Renal cortical epithelial cell (primary cell): ENCODE data around the gene TAF12. TPM values are rescaled to one million over a fixed set of nuclear protein-coding genes. Genes with fewer than 3 reads are reported as not detected.
"Not testable (repeated sequence)": the region's sequence is repeated elsewhere in the genome, so short reads cannot be mapped to it uniquely, and the experiment has no call there.

ENCODE experiments used
- DNase-seq: peaks from one replicate; pipeline ENCODE4 v3.0.0-alpha.2; 2011; ENCODE audit warnings: low read depth
- total RNA-seq: library from RNA; depleted of rRNA; stranded (reverse); fragments of >200 nt; gene quantifications from 2 replicates; pipeline ENCODE4 v1.2.3, GENCODE V29; 2014

TAF12 gene, protein sequence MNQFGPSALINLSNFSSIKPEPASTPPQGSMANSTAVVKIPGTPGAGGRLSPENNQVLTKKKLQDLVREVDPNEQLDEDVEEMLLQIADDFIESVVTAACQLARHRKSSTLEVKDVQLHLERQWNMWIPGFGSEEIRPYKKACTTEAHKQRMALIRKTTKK
- 29.2 and 46.7 TPM in 2 replicates for total RNA-seq

DNA sequence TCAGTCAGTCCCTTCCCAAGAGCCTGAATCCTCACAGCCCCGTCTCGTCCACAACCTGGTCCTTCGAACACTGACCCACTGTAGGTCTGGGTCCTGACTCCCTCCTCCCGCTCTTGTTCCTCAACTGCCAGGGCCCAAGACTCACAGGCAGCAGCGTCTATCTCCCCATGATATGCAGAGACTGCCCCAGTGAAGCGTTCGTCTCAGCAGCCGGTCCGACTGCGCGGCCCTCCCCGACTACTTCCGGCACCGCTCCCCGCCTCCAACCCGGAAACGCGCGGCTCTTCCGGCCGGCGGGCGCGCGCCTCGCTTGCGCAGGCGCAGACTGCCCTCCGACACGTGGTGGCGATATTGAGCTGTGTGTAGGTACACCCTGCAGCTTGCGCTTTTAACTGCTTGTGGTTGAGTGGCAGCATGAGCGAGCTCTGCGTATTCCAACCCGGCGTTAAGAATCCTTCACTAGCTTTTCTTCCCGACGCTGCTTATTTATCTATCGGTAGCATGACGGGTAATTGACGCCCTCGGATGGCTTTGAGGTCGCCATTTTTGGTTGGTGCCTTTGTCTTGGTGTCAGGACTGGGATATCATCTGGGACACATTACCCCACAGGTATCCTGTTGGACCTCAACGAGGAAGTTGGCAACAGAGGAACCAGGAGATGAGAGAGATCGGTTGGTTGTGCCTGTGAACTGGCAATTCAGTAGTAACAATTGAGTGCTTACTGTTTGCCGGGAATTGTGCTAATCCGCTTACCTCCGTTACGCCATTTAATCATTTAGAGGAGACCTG, at the start of gene TAF12:
TAF12 (minus strand) TSS at position 221 of the 789 bp plus-strand sequence. CDS start 20,986 bp downstream, outside the sequence.
- DNase-seq: peak; percentile 91

DNA sequence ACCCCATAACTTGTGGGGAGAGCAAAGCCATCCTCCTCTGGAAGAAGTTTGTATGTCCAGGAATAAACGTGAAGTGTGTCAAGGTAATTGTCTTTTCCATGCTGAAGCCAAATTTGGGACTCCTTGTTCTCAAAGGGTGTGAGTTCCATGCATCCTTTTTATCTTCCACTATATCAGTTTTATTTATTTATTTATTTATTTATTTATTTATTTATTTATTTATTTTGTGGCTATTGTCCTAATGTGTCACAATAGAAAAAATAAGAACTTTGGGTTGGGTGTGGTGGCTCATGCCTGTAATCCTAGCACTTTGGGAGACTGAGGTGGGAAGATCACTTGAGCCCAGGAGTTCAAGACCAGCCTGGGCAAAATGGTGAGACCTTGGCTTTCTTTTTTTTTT, 48.8 kb upstream of the TAF12 start:
- DNase-seq: not testable (repeated sequence)

DNA sequence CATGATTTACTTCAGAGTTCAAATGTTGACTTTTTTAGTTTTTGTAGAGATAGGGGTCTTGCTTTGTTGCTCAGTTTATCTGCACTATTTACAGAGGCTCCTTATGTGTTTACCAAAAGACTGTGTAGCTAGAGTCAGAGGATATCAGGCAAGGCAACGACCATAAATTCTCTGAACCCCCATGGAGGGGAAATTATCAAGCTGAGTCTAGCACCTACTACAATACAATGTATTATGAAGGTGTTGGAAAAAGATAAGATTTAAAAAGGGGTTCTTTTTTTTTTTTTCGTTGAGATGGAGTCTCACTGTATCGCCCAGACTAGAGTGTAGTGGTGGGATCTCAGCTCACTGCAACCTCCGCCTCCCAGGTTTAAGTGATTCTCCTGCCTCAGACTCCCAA, 42.1 kb upstream of the TAF12 start:
- DNase-seq: no peak

DNA sequence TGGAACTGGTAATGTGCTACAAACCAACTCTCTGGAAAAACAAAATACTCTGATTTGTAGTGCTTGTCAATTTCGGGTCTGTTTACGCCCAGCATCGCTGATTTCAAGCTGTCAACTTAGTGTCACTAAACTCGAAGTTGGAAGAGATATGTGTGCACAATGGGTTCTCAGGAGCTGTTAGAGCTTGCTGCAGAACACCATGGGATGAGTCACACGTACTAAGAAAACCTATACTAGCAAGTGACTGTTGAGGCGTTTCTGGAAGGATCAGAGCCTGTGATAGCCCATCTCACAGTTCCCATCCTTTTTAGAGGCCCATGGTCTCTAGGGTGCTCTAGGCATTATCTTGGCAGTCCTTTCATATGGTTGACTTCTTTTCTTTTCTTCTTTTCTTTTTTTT, 40.0 kb upstream of the TAF12 start:
- DNase-seq: peak; percentile 16

DNA sequence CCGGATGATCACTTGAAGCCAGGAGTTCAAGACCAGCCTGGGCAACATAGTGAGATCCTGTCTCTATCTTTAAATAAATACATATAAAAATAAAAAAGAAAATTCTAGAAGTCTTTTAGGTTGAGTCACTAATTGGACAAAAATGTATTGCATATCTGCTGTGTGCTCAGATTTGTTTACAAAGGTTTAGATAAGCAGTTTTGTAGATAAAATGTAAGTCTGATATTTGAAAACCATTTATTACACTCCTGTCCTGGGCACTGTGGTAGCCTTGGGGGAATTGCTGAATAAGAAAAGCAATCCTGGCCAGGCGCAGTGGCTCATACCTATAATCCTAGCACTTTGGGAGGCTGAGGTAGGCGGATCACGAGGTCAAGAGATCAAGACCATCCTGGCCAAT, 37.3 kb upstream of the TAF12 start:
- no peak for DNase-seq

DNA sequence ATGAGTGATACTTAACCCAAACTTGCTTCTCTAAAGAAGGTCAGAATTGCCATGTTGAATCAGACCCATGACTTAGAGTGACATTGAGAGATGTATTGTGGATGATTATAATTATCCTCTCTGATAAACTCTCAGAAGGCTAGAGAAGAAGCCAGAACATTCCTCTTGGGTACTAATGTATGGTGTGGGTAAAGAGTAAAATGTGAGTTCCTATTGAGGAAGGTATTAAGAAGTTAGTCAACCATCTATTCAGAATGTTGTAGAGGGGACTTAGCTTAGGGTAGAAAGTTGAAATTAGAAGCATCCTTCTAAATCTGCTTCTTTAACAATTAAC, 33.0 kb upstream of the TAF12 start:
- DNase-seq: no peak

DNA sequence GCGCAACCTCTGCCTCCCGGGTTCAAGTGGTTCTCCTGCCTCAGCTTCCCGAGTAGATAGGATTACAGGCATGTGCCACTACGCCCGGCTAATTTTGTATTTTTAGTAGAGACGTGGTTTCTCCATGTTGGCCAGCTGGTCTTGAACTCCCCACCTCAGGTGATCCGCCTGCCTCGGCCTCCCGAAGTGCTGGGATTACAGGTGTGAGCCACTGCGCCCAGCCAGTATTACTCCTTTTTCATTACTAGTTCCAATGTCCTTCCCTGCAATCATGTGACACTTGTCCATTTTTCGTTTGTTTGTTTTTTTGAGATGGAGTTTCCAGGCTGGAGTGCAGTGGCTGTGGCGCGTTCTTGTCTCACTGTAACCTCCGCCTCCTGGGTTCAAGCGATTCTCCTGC, 30.1 kb upstream of the TAF12 start:
- DNase-seq: not testable (repeated sequence)

DNA sequence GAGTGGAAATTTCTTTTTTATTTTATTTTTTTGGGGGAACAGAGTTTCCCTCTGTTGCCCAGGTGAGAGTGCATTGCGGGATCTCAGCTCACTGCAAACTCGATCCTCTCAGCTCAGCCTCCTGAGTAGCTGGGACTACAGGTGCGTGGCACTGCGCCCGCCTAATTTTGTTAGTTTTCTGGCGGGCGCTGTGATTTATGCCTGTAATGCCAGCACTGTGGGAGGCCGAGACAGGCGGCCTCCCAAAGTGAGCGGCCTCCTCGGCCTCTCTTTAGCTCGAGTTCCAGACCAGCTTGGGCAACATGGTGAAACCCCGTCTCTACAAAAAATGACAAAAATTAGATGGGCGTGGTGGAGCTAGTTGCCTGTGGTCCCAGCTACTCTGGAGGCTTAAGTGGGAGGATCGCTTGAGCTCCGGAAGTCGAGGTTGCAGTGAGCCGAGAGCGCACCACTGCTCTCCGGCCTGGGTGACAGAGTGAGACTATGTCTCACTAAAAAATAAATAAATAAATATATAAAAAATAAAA, 28.4 kb upstream of the TAF12 start:
- no peak for DNase-seq

DNA sequence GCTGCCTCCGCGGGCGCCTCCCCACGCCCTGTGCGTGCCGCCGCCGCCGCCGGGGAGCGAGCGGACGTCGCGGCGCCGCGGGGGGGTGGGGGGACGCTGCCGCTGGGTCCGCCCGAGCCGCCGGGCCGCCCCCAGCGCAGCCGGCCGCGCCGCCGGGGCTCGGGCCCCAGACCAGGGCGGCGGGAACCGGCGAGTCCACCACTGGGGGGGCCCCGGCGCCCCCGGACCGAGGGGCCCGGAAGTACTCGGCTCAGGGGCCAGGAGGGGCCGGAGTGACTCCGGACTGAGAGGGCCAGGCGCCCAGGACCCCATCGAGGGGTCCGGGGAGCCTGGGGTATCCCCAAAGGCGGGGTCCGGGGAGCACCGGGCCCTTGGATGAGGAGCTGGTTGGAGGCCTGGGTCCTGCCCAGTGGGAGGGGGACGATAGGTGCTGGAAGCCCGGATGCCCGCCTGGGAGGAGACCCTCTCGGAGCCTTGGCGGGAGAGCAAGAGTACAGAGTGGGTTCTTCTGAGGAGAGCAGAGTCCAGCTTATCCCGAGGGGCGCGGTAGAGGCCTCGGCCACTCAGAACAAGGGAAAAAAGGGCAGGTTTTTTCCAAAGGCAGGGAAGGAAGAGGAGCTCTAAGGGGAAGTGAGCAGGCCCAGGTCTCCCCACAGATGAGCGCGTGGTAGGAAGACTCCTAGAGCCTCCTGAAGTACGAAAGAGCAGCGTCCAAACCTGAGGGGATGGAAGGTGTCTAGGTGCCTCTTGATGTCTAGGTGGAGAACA, 26.3 kb upstream of the TAF12 start:
- peak; percentile 13 for DNase-seq

DNA sequence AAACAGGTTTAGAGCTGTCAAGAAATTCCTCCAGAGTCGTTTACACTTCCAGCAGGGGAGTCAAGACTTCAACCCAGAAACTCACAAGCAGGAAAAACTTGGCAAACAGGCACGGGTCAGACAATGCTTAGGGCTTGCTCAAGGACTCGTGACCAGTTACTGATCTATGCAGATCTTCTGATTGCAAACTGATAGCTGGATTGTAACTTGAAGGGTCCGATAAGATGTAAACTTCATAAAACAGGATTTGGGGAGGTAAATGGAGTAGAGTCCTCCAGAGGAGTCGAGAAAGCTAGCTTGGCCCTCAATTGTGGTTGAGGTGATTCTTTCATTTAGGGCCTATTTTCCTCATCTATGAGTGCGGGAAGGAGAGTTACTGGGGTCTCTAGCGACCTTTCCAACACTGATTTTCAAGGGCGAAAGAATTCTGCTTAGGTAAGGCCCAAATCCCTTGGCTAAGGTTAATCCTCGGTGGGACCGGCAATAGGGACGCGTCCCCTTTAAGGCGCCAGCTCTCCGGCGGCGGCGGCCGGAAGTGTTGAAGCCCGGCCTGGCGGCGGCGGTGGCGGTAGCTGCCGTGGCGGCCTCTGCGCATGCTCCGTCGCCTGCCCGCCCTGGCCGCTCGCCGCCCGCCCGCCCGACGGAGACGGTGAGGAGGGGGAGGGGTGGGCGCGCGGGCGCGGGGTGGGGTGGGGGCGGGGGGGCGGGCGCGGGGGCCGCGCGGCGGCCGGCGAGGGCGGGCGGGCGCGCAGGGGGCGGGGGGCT, 25.5 kb upstream of the TAF12 start, which contains the start of gene GMEB1:
GMEB1 (plus strand) TSS at position 594 of the 765 bp plus-strand sequence. CDS start 14,829 bp downstream, outside the sequence.
- peak; percentile 54 for DNase-seq

DNA sequence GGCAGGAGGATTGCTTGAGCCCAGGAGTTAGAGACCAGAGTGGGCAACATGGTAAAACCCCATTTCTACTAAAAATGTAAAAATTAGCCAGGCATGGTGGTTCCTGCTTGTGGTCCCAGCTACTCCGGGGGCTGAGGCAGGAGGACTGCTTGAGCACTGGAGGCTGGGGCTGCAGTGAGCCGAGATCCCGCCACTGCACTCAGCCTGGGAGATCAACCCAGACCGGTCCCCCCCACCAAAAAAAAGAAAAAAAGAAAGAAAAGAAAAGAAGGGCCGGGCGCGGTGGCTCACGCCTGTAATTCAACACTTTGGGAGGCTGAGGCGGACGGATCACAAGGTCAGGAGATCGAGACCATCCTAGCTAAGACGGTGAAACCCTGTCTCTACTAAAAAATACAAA, 23.9 kb upstream of the TAF12 start:
- no peak for DNase-seq

DNA sequence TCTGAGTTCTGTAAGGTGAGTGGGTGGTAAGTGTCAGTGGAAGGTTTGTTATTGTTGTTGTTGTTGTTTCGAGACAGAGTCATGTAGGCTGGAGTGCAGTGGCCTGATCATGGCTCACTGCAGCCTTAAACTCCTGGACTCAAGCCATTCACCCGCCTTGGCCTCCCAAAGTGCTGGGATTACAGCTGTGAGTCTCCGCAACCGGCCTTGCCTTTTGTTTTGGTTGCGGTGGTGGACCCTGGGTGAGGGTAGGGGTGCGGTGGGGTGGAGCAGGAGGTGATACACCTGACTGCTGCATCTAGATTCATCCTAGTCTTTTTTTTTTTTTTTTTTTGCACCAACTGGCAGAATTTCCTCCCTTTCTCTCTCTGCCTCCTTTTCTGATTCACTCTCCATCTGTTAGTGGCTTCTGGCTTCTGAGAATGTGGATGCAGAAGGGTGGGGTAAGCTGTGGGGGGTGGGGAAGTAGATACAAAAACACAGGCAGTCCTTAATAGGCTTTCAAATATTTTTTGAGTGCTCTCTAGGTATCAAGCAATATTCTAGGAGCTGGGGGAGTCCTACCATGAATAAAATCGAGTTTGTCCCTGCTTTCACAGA, 21.1 kb upstream of the TAF12 start:
- DNase-seq: no peak

DNA sequence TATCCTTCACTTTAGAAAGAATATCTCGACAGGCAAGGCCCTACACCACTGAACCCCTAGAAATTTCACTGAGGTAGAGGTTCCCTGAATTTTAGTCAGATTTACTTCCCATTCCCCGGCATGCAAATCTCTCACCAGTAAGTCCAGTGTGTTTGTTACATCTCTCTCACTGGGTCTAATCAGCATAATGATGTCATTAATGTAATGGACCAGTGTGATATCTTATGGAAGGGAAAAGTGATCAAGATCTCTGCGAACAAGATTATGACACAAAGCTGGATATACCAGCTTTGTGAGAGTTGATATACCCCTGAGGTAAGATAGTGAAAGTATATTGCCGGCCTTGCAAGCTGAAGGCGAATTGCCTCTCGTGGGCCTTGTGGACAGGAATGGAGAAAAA, 13.5 kb upstream of the TAF12 start:
- DNase-seq: no peak

DNA sequence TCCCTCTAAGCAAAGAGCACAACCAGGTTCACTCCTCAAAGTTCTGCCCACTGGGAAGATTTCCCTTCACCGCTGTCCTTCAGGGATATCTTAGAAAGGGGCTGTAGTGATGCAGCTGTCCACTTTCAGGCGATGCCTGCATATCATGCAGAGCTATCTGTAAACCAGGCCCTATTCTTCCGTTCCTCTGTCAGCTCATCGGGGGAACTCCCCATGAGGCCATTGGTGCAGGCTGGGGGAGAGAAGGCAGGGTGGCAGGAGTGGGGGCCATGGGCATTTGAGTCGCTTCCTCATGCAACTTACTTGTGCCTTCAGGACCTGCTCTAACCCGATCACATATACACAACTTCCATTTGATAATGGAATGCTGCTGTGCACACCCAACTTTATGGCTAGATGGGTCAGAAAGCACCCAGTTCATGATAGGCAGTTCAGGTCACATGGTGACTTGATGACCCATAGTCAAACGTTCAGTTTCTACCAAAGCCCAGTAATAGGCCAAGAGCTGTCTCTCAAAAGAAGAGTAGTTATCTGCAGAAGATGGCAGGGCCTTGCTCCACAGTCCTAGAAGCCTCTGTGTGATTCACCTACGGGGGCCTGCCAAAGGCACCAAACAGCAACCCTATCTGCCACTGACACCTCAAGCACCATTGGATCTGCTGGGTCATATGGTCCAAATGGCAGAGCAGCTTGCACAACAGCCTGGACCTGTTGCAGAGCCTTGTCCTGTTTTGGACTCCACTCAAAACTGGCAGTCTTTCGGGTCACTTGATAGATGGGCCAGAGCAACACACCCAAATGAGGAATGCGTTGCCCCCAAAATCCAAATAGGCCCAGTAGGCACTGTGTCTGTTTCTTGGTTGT, 12.8 kb upstream of the TAF12 start:
- DNase-seq: not testable (repeated sequence)

DNA sequence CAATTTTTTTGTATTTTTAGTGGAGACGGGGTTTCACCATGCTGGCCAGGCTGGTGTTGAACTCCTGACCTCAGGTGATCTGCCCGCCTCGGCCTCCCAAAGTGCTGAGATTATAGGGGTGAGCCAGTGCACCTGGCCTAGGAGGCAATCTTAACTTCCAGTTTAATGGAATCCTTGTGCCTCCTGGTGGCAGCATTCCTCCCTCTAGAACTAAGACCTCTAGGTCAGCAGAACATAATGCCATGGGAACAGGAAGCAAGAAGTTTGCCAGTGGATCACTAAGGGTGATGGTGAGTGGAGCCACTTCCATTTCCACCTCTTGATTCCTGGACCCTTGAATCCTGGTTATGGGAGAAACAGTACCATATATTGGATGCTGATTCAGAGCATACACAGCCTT, 11.0 kb upstream of the TAF12 start:
- DNase-seq: peak; percentile 66

DNA sequence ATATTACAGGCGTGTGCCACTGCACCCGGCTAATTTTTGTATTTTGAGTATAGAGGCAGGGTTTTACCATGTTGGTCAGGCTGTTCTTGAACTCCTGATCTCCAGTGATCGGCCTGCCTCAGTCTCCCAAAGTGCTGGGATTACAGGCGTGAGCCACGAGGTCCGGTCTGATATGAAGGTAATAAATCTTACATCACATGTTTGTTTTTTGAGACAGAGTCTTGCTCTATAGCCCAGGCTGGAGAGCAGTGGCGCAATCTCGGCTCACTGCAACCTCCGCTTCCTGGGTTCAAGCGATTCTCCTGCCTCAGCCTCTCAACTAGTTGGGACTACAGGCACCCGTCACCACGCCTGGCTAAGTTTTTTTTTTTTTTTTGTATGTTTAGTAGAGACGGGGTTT, 10.2 kb upstream of the TAF12 start:
- DNase-seq: not testable (repeated sequence)

DNA sequence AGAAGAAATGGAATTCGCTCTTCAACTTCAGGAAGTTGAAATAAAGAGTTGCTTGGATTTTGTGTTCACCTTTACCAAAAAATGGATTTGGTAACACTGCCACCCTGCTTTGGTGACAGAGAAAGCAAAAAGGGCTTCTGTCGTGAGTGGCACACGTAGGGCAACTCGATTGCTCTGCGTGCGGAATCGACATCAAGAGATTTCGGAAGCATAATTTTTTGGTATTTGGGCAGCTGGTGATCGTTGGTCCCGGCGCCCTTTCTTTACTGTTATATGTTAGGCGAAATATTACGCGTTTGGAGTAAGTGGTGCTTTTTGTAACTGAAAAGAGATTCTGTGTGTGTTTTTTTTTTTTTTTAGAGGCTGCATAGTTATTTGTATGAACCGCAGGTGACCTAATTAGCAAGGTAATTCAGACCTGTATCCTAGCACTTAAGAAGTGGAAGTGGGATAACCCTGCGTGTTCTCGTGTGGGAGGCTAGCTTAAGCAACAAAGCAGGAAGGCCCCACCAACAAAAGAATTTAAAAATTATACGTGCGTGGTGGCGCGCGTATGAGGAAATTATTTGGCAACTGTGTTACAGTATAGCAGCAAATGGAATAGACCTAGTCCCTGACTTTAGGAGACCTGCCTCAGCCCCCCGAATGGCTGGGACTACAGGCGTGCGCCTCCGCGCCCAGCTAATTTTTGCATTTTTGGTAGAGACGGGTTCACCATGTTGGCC, 5.8 kb upstream of the TAF12 start, which contains the start of gene RNU11:
RNU11 (plus strand) TSS at position 127 of the 725 bp plus-strand sequence.
- peak; percentile 96 for DNase-seq

DNA sequence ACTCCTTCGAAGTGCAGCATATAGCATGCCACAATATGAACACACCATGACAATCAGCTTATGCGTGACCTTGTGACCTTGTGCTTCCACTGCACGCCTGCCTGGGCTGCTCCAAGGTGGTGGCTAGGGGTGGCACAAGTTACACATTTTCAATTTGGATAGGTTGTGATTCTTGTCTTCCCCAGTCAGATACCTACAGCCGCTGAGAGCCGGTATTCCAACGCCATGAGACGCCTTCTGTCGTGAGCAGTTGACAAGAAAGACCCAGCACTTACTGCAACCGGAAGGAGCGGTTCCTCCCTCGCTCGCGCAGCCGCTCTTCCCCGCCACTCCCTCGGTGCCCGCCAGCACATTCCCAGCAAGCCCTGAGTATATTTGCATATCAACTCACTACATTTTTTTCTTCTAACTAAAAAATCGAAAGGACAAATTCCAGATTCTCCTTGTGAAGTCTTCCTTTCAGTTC, 5.2 kb upstream of the TAF12 start:
- peak; percentile 90 for DNase-seq

DNA sequence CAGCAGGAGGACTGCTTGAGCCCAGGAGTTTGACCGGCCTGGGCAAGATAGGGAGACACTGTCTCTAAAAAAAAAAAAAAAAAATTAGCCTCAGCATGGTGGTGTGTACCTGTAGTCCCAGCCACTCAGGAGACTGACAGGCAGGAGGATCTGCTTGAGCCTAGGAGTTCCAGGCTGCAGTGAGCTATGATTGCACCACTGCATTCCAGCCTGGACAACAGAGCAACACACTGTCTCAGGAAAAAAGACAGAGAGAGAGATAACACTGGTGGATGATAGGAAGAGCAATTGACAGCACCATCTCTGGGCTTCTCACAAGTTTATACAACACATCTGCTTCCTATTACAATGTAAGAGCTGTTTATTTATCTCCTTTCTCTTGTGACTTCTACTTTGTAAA, 3.2 kb upstream of the TAF12 start:
- DNase-seq: no peak
